ENCODE data around the gene TMEM132D. TPM values are rescaled to one million over a fixed set of nuclear protein-coding genes. Genes with fewer than 3 reads are reported as not detected.

Gene TMEM132D
- total RNA-seq, 1 donor from 2014 or later: not detected

DNA sequence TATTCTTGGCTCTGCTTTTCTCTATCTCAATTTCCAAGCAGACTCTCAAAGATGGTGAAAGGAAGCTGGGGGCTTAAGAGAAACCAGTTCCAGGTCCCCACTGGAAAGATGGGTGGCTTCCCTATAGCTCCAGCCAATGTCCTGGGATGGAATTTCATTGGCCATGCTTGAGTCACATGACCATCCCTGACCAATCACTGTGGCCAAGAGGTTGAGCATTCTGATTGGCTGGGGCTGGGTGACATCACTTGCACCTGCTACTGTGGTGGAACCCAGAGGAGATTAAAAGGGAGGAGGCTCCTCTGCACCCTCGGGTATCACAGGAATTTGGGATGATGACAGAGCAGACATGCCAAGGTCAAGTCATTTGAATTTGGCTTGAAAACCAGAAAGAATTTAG, 436.5 kb downstream of the TMEM132D start:
- intact Hi-C loops (cut with micrococcal nuclease): no loop called here

DNA sequence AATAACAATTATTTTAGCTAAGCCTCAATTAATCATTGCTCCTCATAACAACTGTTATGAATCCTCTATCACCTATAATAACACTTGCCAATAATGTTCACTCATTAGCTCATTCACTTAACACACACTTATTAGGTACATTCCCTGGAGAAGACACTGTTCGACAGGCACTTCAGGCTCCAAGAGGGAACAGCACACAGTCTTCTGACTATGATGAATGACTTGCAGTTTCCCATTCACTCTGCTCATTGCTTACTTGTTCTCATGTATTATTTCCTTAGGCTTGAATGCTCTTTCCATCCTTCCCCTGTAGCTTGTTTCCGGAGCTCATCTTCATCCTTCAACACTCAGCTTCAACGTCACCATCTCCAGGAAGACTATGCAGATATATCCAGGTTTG, 437.3 kb downstream of the TMEM132D start:
- intact Hi-C loops (cut with micrococcal nuclease): no loop called here

GRCh38 chr12:129459886-129460285, 443.9 kb downstream of the TMEM132D start:
- intact Hi-C loops (cut with micrococcal nuclease): no loop called here

DNA sequence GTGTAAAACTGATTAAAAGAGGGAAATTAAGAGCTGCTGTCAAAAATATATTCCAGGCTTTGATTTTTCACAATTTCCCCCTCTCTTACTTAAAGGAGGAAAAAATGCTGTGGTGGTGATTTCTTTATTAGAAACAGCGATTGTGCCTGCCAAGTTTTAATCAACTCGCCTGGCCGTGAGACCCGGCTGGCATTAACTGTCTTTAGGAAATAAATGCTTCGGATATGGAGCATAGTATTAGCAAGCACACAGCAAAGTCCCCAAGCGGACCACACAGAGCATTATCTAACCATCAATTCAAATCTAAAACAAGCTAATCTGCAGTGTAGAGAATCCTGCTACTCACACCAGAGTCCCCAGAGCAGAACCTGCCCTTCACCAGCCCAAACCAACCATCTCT, 457.1 kb downstream of the TMEM132D start:
- intact Hi-C loops (cut with micrococcal nuclease): no loop called here

DNA sequence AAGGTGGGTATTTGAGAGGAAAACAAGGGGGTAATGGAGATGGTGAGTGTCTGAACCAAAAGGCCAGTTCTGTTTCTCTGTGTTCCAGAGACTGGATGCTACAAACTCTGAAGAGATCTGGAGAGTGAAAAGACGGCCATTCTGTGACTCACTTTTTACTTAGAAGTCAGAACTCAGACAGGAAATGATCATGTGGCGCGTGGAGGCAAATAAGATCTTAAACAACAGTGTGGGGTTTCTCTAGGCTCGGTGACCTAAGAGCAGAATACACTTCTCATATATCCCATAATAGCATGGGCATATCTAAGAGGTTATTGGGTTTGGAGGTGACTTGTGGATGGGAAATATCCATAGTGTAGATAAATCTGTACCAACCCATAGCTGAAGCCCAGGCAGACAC, 463.5 kb downstream of the TMEM132D start:
- intact Hi-C loops (cut with micrococcal nuclease): no loop called here

- intact Hi-C loops (cut with micrococcal nuclease): no loop called here
Measured at GRCh38 chr12:129434790-129435189, 469.0 kb downstream of the TMEM132D start.

GRCh38 chr12:129428240-129428936, 475.4 kb downstream of the TMEM132D start:
- intact Hi-C loops (cut with micrococcal nuclease): no loop called here

DNA sequence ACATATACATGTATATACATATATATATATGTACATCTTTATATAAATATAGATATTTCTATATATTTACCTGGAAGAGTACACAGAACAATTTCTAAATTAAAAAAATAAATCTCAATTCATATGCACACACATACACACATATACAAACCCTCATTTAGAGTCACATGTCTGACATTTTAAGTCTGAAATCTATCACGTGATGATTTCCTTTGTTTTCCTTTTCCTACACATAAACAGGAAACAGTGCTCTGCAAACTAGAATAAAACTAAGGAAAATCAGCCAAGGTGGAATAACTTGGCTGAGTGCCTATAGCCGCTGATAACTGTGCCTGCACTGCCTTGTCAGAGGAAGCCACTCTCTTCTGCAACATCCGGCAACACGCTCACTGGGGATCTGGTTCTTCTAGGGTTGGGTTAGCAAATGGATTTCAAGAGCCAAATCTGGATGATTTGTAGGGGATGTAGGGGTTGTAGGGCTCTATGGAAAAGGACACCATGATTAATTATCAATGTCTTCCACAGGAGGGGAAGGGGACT, 480.7 kb downstream of the TMEM132D start:
- intact Hi-C loops (cut with micrococcal nuclease): no loop called here

- intact Hi-C loops (cut with micrococcal nuclease): no loop called here
Measured at GRCh38 chr12:129413295-129413694, 490.5 kb downstream of the TMEM132D start.

GRCh38 chr12:129409281-129409680, 494.5 kb downstream of the TMEM132D start:
- intact Hi-C loops (cut with micrococcal nuclease): no loop called here

DNA sequence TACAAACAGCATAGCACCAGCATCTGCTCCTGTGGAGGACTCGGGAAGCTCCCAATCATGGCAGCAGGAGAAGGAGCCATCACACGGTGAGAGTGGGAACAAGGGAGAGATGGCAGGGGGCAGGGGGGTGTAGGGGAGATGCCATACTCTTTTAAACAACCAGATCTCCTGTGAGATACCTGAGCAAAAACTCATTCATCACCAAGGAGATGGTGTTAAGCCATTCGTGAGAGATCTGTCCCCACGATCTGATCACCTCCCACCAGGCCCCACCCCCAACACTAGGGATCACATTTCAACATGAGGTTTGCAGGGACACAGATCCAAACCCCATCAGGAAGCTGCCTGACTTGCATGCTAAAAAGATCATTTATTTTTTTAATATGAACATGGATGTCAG, 499.3 kb downstream of the TMEM132D start:
- intact Hi-C loops (cut with micrococcal nuclease): no loop called here

- intact Hi-C loops (cut with micrococcal nuclease): no loop called here
Measured at GRCh38 chr12:129401572-129401971, 502.3 kb downstream of the TMEM132D start.

DNA sequence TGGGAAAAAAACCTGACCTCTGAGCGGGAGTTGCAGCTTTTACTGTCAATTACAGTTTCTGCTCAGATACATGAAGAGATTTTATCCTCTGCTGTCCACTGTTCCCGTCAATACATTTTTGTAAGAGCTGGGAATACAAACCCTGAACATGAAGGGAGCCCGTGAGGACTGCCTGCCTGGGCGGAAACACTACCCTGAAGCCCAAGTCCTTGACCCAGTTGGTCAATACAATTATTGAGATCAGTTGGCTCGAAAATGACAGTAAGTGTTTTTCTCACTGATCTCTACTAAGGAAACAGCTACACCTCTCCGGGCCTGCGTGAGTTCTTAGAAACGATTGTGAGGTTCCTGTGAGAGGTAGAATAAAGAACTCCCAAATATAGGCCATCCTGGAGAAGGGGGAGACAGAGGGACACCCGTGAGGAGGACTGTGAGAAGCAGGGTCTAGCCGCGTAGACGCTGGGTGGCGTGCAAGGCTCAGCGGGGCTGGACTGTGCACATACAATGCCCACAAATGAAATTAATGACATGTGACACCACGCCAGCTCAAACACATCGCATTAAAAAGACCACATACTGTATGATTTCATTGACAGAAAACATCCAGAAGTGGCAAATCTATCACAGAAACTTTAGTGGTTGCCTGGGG, 509.5 kb downstream of the TMEM132D start:
- intact Hi-C loops (cut with micrococcal nuclease): no loop called here

DNA sequence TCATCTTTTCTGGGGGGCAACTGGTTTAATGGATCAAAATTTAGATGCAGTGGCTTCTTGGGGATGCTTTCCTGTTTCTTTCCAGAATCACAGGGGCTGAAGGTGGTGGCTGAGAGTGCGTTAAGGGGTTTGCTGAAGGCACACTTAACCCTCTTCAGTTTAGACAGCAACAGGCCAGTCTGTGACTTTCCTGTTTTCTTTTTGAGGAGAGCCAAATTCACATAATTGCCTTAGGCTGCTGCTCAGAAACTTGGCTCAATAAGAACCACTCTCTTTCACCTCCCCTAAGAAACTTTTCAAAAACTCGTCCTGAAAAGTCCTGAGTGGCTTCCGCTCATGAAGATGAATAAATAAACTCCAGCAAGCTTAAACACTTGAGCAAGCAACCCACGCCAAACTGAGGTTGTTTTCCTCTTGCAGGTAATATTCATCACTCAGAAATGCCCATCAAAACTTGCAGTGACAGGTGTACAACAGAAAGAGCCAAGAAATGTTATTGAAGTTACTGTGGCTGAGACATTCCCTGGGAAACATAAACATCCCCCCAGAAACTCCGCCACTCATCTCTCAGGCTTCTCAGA, 510.4 kb downstream of the TMEM132D start:
- intact Hi-C loops (cut with micrococcal nuclease): no loop called here

DNA sequence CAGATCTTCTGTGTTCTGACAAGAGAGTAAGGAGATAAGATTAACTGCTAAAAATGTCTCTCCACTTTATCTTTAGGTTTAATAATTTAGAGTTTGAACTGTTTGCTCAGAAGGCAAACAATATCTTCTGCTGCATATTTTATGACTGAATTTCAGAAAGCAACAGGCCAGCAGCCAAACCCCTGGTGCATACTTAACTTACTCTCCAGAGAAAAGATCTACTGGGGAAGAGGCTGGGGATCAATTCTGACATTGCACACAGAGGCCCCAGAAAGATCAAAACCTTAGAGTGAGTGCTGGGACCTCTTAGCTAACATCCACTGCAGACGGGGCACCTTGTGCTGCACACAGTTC, 518.2 kb downstream of the TMEM132D start:
- intact Hi-C loops (cut with micrococcal nuclease): no loop called here

DNA sequence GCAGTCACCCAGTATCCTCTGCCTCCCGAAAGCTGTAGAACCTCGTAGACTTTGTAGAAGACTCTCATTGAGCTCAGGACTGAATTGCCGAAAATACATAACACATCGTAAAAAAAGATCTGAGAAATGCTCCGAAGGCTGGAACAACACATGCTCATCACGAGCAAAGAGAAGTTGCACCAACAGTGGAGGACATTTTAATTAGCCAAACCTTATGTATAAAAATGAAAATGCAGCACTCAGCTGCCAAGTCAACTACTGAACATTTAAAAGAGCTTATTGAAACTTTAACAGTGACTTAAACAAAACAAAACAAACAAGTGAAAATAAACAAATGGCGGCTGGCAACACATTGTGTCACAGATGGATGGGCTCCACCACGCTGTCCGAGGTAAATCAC, 519.9 kb downstream of the TMEM132D start:
- intact Hi-C loops (cut with micrococcal nuclease): no loop called here

DNA sequence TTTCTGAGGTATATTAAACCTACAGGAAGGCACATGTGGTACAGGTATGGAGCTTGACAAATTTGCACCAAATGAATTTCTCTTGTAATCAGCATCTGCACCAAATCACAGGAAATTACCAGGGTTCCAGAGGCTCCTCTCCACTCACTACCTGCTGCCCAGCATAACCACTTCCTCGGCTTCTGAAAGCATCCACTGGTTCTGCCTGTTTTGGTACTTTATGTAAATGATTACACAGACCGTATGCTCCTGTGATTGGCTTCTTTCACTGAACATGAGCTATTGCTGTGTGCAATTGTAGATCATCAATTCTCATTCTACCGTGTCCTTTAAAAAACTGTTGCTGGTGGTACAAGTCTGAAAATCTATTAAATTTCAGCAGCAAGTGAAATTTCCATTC, 522.1 kb downstream of the TMEM132D start:
- intact Hi-C loops (cut with micrococcal nuclease): no loop called here

DNA sequence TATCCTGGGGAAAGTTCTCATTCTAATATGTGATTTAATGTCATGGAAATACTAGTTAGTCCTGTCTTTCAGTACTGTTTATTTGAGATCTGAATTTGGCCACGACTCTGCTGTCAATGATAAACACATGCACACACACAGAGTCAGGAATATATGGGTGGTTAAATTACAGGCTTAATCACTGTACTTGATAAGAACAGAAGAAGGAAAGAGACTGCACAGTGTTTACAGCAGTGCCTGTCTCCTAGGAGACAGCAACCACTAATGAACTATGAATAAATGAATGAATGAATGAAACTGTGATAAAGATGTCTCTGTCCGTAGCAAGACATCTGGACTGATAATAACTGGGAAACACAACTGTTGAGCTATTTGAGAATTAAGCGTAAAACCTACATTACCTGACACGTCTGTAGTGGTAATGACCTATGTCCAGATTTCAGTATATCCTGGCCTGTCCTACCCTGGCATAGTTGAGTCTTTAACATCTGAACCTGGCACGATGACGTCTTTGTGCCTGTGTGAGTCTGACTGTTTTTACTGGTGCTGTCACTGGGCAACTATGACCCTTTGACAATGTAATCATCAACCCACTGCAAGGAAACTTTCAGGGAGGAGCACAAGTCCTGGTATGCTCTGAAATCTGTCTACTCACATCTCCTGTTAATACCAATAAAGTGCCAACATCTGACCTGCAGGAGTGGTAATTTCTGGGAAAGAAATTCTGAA, 524.6 kb downstream of the TMEM132D start:
- intact Hi-C loops (cut with micrococcal nuclease): no loop called here

DNA sequence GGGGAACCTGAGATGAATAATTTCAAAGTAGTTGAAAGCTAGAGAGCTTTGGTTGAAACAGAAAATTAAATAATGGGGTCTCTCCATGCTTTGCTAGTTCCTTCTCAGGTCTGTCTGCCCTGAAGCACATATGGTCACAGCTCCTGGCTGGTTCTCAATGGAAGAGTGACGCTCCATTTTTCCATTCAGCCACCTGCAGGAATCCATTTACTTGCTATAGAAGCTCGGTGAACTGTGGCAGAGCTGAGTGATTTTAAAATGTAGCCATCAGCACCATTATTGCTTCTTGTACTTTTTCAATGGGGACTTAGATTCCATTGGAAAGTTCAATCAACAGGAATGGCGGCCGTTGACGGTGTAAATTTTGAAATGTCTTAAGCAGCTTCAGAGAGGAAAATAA, 525.3 kb downstream of the TMEM132D start:
- intact Hi-C loops (cut with micrococcal nuclease): no loop called here

GRCh38 chr12:129373746-129374145, 530.1 kb downstream of the TMEM132D start:
- intact Hi-C loops (cut with micrococcal nuclease): no loop called here

DNA sequence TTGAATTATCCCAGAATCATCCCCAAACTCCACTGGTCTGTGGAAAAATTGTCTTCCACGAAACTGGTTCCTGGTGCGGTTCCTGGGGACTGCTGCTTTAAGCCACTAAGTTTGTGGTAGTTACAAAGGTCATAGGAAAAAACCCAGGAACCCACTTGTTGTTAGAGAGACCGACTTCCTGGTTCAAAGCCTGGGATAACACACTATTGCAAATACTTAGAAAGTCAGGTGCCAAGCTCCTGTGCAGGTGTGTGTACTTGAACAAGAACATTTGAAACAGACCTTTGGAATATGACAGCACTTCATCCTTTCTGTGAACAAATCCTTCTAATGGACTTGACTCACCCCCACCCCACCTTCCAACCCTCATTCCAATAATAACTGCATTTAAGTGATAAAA, 530.9 kb downstream of the TMEM132D start:
- intact Hi-C loops (cut with micrococcal nuclease): no loop called here

DNA sequence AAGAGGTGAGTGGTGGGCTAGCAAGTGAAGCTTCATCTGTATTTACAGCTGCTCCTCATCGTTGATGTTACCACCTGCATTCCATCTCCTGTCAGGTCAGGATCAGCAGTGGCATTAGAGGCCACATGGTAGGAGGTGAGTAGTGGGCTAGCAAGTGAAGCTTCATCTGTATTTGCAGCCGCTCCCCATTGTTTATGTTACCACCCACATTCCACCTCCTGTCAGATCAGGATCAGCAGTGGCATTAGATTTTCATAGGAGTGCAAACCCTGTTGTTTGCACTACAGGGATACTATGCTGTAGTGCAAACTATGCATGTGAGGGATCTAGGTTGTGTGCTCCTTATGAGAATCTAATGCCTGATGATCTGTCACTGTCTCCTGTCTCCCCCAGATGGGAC, 531.5 kb downstream of the TMEM132D start:
- intact Hi-C loops (cut with micrococcal nuclease): no loop called here
